Prostate gland (tissue), 2 donors: ENCODE results near the gene MLN.

Experiments
- CTCF ChIP-seq, 4 experiments: fragments of 200-600 bp in 2 of 4; fragments of 450-650 bp in 2 of 4; sonication (generic) in 2 of 4; IDR thresholded peaks; 1 replicate in 3 of 4; 2 replicates in 1 of 4; pipeline ENCODE4 v1.5.1; 2016 to 2019; ENCODE audit warnings: antibody characterized with exemption in 4 of 4, mild to moderate bottlenecking in 2 of 4, moderate library complexity in 2 of 4
- POLR2AphosphoS5 ChIP-seq: sonication (generic); formaldehyde crosslinking; IDR thresholded peaks from one replicate; pipeline ENCODE4 v1.6.1; 2017; ENCODE audit warnings: antibody characterized with exemption

DNA sequence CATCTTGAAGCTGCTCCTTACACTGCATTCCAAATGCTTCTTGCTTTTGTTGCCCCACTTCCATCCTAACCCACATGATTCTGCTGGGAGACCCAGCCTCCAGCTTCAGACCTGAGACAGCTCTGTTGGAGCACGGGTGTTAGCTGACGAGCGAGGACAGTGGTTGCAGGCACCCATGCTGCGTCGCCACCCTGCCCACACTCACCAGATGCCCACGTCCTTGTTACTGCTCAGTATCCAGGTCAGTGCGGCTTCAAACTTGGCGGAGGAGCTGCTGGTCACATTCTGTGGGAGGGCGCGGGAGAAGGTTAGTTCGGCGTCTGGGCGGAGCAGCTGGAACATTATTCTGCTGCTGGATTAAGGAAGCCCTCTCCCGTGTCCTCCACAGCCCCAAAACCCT, 23.9 kb downstream of the MLN start:
- no peak for TF ChIP-seq CTCF (IDR thresholded peaks at IDR 0.05)
- TF ChIP-seq POLR2AphosphoS5: no peak
